Fibroblast of peridontal ligament (primary cell): ENCODE measurements around the gene EMC1.
"Not testable (repeated sequence)": the region's sequence is repeated elsewhere in the genome, so short reads cannot be mapped to it uniquely, and the experiment has no call there.

Source experiments
- DNase-seq: peaks from one replicate; pipeline ENCODE4 v3.0.0-alpha.2; 2010; ENCODE audit errors: extremely low read depth

EMC1 gene

DNA sequence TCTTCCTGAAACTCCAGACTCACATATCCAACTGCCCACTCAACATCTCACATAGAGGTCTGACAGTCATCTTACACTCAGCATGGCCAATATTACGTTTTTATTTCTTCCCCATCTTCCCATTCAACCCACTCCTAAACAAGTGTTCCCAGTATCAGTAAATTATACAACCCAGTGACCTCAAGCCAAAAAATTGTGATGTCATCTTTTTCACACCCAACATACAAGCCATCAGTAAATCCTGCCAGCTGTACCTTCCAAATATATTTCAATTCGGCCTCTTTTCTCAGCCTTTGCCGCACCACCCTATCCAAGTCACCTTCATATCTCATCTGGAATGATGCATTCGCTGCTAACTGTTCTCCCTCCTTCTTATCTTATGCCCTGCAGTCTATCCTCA is 60.9 kb downstream of the EMC1 start:
- no peak for DNase-seq

DNA sequence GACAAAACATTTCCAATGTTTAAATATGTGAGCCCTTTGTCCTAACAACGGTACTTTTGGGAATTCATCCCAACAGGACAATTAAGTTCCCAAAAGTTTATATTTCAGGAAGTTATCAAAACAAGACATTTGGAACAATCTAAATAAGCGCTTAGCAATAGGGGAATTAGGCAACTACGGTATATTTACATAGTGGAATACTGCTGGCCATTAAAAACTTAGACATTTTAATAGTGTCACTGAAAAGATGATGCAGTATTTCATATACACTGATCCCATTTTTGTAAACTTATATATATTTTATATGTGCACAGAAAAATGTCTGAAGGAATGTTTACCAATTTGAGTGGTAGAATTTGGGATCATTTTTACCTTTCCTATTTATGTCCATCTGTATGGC is 62.1 kb downstream of the EMC1 start:
- no peak for DNase-seq

DNA sequence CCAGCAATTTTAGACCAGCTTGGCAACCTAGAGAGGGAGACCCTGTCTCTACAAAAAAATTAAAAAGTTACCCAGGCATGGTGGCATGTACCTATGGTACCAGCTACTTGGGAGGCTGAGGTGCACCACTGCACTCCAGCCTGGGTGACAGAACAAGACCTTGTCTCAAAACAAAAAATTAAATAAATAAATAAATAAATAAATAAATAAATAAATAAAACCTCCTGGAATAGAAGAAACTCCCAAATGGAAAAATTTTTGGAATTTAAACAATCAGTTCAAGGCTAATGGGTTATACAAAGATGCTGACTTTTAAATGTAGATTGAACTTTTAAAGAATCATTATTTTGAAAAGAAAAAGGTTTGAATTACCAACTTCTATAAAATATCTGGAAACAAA is 63.5 kb downstream of the EMC1 start:
- no peak for DNase-seq

DNA sequence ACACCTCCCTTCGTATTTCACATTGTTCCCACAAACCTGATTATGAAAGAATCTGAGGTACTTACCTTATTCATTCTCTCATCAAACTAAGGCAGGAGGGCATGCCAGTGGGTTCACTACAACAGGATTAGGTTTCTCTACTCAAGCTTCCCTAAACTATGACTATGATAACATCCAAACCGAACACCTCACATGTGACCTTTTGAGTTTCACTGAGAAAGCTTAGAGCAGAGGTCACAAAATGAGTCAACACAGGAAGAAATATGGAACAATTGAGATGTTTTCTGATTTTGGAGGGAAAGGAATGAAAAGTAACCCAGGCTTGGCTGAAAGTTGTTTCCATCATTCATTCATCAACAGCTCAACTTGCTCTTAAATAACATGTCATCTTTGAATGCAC is 65.3 kb downstream of the EMC1 start:
- DNase-seq: no peak

DNA sequence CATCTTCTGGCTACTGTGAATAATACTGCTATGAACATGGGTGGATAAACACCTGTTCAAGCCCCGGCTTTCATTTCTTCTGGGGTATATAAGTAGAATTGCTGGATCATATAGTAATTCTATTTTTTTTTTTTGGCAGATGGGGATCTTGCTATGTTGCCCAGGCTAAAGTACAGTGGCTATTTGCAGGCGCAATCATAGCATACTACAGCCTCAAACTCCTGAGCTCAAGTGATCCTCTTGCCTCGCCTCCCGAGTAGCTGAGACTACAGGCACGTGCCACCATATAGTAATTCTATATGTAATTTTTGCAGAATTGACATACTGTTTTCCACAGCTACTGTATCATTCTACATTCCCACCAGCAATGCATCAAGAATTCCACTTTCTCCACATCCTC is 69.1 kb downstream of the EMC1 start:
- DNase-seq: no peak

DNA sequence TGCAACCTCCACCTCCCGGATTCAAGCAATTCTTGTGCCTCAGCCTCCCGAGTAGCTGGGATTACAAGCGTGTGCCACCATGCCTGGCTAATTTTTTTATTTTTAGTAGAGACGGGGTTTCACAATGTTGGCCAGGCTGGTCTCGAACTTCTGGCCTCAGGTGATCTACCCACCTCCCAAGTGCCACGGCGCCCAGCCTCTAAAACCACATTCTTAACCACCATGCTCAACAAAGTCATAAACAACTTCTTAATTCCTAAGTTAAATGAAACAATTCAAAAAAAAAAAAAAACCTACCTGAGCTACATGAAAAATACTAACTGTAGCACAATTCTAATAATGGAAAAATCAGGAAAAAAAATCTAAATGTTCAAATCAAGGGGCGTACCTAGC is 71.1 kb downstream of the EMC1 start:
- not testable (repeated sequence) for DNase-seq

DNA sequence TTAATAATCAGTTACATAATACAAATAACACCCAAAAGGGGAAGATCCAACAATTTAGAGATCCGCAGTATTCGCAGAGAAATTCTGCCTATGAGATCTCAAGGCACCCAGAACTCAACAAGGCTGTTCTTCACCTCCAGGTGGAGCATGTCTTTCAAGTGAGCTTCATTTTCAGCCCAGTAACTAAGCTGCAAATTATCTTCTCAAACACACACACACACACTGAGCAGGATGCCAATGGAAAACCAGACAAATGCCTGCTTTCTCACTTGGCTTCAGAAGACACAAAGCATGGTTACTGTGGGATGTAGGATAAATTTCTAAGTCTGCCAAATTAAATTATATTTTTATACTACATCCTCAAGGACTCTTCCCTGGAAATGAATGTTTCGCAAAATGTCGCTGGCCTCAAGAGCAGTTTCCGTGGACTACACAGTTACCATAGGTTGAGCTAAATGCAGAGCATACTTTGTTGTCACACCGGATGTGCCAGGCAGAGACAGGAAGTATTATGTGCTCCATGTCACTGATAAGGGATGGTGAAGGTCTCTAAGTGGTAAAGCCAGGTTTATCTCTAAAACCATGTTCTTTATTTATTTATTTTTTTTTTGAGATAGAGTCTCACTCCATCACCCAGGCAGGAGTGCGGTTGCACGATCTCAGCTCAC is 71.6 kb downstream of the EMC1 start:
- DNase-seq: peak; percentile 51

DNA sequence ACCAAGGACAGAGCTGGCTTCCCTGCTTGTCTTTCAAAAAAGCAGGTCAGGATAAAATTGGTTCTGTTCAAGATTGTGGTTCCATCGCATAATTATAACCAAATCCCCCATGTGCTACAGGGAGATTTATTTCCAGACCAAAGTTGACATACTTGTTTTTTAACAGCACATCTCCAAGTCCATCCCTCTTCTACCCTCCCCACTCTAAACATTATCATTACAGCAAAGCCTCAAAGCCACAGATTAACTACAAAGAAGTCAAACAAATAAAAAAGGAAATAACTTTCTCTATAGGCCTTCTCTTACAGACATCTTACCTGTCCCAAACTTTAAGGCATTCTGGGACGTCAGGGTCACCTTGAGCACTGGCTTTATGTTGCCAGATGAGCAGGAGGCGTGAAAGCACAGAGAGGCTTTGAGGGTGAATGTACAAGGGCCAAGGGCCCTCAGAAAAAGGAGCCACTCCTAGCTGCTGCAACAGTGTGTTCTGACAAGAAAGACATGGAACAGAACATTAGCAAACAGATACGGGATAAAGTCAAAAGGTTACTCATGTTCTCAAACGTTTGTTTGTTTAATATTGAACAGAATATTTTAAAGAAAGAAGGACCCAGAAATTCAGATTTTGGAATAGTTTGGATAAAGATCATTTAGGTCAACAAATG is 72.5 kb downstream of the EMC1 start:
- no peak for DNase-seq

DNA sequence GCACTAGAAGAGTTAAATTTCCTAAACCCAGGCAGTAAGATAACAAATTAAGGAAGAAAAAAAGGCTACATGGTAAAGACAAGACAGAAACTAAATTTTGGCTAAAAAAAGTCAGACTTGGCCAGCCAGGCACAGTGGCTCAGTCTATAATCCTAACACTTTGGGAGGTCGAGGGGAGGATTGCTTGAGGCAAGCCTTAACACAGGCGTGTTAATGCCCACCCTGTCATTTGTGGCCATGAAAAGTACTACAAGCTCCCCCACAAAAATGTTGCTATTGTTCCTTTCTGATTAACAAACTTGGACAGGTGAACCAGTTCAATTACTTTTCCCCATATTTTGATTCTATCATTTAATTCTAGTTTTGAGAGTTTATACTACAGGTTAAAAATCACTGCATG is 73.5 kb downstream of the EMC1 start:
- no peak for DNase-seq

DNA sequence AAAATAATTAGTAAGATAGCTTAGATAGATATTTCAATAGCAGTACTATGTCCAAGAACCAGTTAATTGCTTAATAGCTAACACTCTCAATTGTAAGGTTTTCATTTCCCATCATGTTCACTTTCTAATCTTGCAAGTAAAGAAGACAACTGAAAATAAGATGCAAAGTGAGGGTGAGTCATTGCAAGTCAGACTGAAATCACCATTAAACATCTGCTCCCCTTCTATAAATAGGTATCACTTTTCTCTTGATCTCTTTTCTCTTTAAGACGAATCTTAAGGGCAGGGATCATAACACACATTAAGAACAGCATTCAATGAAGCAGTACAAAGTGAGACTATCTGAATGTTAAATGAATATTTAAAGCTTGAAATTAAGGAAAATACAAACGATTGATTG is 81.7 kb downstream of the EMC1 start:
- peak; percentile 60 for DNase-seq

DNA sequence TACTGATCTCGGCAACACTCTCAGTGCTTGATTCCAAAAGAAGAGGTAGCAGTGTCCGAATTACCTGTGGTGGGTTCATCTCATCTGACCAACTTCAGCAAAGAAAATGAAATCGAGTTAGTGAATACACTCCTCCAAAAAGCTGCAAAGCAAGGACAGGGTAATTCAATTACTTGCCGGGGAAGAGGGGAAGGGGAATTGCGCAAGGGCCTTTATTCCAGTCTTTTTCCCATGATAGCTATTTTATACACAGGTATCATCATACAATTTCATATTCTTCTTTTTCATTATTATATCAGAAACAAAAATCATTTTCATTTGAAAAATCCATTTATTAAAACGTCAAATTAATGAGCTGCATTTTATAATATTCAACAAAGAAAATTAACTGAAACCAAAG is 84.2 kb downstream of the EMC1 start:
- DNase-seq: no peak

DNA sequence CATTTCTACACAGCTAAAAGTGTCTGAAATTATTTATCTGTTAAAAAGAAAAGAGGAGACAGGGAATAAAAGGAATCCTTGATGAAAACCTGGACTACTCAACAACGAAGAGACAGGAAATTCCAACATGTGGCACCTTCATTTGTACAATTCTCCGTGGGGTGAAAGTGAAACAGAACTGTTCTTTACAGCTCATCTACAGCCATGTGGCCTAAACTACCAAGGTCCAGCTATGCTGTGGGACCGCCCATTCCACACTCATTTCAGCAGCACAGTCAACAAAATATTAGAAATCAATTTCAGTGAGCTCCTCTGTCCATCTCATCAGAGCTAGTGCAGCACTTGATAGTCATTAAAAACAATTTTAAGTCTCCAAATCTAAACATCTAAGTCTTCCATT is 85.3 kb downstream of the EMC1 start:
- DNase-seq: no peak
